GDM1 (cell line): ENCODE data around the gene AGPAT4.

Source experiments
- DNase-seq: peaks from one replicate; lab custom pipeline; 2025; lab: John Stamatoyannopoulos, UW

AGPAT4 gene

DNA sequence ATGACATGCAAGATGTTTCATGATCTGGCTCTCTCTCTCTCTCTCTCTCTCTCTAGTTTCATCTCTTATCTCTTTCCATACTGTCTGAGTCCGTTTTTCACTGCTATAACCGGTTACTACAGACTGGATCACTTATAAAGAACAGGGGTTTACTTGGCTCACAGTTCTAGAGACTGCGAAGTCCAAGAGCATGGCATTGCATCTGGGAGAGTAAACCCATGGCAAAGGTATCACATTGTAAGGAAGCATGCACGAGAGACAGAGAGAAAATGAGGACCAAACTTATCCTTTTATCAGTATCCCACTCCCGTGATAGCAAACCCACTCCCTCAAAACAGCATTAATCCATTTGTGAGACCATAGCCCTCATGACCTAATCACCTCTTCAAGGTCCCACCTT is 7.2 kb upstream of the AGPAT4 start:
- DNase-seq = no peak

DNA sequence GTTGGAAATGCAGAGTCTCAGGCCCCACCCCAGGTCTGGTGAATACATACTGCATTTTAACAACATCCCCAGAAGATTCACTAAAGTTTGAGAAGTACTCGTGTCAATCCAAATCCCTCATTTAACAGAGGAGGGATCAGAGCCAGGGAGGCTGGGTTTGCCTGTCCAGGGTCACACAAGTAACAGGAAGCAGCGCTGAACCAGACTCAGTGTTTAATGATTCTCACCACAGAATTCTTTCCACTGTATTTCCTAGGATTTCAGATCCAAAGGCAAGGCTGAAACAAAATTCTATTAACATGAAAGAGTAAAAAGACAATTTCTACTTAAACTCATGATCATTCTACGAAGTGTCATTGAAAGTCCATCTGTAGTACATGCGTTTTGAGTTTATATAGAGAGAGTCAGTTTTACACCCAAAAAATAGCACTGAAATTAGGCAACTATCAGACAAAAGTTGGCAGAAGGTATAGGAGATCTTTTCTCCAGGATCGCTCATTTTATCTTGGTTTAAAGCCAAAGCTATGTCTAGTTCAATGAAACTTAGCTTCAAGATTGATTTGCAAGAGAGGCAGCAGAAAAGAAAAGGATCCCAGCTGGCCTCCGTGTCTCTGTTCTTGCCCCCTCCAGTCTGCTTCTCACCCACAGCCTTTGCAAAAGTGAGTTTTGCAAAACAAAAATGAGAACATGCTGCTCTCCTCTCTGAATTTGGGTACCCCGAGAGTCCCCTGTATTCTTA is 6.0 kb upstream of the AGPAT4 start:
- no peak for DNase-seq

DNA sequence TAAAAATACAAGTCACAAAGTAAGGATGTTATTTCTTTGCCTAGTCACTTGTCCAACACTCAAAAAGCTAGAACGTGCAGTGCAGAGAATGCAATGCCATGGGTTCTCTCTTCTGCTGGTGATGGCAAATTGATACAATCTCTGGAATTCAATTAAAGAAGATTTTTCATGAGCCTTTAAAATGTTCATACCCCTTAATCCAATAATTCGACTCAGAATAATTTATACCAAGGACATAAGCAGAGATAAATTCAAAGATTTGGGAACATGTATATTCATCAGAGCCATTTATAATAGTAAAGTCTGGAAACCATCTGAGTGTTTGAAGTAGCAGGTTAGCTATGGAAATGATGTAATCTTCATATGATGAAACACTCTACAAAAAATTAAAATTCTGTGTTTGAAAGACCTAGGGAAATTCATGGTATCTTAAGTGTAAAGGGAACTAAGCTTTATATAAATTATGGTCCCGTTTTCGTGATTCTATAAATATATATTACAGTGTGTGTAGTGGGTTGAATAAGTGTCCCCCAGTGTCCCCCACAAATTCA is 2.8 kb upstream of the AGPAT4 start:
- no peak for DNase-seq

DNA sequence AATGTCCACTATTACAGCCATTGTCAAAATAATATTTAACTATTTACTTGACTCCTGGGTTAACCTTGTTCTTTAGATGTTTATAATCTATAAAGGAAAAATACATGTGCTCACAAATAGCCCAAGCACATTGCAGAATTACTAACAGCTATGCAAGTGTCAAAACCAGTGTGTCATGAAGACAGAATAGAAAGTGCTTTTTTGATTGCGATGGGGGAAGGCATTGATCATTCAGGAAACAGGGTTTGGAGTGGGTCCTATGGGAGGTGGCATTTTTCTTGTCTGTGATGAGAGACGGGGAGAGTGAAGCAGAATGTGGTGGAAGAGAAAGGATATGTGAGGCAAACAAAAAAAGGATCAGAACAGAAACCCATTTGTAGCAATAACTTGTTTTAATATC is 1.0 kb upstream of the AGPAT4 start:
- no peak for DNase-seq

DNA sequence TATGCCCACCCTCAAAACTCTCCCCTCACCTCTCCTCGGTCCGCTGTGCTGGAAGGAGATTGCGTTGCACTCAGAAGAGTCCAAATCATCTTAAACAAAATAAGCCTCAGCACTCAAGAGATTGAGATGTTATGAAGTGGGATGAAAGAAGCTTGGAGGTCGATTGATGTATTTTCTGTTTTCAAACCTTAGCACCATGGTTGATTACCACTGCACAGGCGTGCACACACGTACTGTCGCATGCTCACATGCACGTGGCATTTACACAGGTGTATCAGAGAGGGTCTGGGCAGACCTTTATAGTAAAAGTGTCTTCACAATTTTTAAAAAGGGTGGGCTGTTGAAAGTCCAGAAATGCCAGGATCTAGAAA is 612 bp upstream of the AGPAT4 start:
- DNase-seq = no peak

DNA sequence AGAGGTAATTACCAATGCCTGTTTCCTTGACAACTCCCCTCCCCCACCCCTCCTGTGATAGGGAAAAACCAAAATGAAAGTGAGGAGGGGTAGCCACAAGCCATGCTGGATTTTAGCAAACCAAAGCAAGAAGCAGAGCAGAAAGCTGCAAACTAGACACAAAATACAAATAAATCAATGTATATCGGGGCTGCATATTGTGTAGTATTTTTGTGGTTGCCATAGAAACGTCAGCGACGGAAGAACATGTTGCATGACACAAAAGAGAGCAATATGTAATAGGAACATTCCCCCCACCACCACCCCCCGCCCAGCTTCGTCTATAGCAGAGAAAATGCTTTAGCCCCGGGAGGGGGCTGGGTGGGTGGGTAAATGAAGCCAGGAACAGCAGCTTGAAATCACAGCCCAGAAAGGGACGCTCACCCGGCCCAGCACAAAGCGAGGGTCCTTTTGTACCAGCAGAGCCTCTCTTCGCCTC is 548 bp downstream of the AGPAT4 start:
- DNase-seq = no peak

DNA sequence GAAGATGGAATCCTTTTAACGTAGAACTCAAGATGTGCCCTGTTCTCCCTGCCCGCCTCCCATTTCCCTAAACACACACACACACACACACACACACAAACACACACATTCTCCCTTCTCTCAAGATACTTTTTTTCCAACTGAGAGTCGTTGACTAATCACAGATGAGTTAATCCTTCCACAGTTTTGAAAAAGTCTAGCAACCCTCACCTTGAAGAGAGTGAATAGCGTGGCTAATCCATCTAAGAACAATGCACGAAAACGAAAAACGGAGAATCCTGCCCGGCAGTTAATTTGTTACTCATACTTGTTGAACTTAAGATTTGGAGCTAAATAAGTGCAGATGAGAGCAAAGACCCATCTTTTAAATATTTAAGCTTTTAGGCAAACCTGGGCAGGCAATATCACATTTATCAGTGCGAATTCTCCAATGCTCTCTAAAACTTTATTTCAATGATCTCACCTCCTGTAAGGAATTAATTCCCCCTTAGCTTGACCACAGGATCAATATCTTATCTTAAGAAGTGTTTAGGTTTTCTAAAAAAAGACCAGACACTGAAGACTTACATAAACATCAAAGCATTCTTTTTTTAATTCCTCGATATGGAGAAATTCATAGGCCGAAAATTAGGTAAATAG is 1.1 kb downstream of the AGPAT4 start:
- DNase-seq = no peak

DNA sequence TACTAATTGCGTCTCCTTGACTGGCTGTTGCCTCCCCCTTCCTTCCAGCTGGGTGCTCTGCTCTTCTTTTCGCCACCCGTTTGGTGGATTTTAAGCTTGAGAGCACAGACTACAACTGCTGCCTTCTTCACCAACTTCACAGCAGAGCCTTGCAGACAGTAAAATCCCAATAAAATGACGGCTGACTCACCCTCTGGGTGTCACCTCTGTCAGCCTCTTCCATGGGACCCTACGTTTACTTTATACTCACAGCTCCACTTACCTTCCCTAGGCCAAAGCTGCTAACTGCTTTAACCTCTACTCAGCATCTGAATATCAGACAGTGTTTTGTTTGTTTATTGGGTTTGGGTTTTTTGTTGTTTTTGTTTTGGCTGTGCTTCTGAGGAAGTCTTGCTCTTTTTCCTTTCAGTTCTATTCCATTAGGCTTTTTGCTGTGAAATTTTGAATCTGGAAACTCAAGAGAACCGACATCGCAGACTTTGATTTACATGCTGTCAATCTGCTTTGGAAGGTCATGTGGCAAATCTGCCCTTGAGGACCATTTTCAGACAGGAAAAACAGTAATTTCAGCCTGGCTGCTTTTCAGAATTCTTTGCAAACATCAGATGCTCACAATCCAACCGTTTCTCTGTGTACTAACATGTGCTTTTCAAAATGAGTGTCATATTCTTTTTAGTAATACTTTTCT is 2.4 kb downstream of the AGPAT4 start:
- no peak for DNase-seq

DNA sequence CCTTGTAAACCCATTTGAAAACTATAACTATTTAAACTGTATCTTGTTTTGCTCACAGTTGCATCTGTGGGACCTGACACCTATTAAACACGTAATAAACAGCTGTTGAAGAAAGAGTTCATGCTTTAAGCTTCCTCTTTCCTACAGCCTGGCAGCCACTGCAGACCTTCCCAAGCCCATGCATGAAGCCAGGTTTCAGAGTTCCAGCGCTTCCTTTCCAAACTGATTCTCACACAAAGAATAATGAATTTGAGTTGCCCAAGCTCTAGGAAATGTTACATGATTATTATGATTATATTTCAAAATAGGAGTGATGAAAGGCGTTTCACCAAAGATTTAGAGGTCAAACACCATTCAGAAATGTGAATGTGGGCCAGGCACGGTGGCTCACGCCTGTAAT is 3.7 kb downstream of the AGPAT4 start:
- no peak for DNase-seq

DNA sequence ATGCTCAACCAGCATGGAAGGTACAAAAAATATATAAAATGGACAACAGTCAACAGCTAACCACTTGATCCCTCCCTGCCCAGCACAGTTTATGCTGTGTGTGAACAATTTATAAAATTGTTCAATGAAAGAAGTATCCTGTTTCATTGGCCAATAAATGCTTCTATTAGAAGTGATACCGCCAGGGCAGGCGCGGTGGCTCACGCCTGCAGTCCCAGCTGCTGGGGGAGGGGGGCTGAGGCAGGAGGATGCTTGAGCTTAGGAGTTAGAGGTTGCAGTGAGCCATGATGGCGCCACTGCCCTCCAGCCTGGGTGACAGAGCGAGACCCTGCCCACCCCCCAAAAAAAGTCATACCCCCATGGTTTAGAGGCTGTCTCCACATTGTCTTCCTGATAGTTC is 4.6 kb downstream of the AGPAT4 start:
- DNase-seq = no peak

DNA sequence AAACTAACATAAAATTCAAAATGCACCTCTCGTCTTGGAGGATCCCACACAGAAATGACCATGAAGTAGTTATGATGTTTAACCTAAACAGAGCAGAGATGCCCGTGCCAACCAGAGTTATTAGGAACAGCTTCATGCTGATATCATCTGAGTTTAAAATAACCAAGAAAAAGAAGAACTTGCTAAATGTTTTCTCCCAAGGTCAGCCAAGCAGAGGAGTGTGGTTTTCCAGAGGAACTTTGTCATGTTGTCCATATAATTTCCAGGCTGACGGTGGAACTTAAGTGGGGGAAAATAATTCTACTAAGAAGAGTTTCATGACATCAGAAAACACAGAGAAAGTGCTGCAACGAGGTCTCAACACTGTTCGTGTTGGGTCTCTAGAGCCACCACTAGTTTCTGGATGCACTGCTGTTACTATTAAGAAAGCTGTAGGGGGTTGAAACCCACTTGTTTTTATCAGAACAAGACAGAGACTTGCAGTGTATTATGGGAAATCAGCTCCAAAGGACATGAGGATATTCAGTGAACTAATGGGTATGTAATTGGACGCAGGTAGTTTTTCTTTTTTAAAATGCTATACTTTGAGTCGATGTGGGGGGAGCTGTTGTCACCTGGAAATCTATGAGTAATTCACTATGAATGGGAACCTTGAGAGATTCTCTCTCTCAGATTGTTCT is 5.2 kb downstream of the AGPAT4 start:
- no peak for DNase-seq

DNA sequence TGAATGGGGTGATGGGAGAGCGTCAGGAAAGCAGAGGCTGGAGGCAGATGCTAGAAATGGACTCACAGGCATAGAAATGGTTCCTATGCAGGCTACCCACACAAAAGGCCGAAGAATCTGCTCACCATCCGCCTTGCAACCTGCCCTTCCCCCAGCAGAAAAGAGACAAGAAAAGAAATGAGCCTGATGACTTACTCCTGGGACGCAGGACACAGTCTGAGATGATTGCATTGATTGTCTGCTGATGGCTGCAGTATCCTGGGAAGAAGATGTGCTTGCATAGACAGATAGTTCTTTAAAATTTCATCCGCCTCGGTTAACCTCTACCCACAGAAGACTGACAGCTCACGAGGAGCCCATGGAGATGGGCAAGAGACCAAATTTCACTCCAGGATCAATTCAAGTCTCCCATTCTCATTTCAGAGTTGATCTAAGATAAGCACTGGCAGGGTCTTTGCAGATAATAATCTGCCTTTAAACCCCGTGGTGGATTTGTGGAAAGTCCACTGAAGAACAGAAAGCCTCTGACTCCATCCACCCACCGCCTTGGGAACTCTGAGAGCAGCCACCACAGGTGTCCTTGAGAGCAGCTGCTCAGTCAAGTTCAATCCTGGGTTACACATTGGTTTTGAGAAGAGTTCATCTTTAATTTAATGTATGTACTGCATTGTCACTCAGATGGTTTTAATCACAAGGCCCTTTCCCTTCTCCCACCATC is 7.2 kb downstream of the AGPAT4 start:
- no peak for DNase-seq

DNA sequence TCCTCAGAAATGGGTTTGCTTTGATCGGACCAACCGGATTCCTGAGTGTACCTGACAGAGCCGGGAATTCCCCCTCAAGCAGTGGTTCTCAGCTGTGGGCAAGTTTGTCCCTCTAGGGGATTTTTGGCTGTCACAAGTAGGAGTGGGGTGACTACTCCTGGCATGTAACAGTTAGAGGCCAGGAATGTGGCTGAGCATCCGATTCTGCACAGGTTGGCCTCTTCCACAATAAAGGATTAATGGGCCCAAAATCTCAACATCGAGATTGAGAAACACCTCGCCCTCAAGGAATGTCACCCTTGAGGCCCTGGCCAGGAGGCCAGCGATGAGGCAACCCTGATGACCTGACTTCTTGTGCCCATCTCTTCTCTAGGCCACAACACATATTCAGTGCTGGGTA is 7.9 kb downstream of the AGPAT4 start:
- no peak for DNase-seq

DNA sequence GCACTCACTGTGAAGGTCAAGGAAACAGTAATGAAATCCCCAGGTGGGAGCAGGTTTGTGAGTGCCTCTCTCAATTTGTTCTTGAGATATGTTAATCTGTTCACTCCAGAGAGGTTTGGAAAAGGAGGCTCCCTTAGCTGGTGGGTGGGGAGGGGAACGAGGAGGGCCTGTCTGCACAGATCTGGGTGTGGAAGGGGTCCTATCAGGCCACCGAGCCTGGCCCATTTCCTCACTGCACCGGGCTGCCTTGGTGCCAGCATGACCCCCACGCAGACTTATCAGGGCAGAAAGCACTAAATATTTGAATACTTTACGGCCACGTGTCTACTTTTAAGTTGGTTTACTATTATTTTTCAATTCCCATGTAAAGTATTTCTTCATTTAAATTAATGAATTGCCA is 8.3 kb downstream of the AGPAT4 start:
- no peak for DNase-seq

DNA sequence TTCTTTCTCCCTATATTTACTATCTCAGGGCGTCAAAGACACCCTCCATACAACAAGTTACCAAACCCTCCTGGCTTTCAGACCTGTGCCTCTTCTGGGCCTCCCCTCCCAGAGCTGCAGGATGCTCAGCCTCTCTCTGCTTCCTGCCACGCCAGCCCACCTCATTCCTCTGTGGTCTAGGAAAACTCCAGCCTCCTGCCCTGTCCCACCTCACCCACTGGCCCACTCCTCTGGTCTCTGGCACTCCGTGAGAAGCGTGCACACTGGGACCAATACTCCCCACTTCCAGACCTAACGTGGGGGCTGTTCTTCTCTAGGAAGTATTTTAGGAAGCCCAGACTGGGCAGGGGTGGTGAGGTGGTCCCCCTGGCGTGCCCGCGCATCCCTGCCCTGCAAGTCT is 9.7 kb downstream of the AGPAT4 start:
- DNase-seq = no peak

DNA sequence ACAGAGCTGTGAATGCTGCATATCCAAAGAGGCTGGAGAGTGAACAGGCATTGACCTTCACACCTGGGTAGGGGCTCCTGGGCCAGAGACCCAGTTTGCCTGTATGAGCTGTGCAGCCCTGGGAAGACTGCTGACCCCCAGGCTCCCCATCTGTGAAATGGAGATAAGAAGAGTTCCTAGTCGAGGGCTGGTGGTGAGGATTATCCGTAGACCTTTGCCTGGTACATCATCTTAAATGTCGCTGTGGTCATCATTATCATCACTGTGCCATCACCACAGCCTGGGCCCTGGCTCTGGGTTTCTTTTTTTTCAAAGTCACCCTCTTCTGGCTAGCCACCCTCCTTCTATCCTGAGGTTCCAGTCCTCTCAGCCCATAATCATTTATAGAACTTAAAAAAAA is 12.0 kb downstream of the AGPAT4 start:
- no peak for DNase-seq

DNA sequence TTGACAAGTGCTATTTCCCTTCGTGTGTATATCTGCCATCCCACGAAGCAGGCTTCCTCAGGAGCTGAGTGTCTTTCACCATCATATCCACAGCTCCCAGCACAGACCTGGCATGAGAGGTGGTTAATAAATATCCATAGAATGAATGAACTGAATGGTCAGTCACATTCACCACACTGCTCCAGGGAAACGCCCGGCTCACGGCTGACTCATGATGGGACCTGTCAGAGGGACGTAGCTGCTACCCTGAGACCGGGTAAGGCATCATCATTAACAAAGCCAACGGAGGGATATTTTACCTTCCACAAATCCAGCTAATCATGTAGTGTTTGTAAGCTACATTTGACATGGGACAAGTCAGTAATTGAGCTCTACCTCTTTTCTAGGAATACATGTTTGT is 12.5 kb downstream of the AGPAT4 start:
- DNase-seq = no peak

DNA sequence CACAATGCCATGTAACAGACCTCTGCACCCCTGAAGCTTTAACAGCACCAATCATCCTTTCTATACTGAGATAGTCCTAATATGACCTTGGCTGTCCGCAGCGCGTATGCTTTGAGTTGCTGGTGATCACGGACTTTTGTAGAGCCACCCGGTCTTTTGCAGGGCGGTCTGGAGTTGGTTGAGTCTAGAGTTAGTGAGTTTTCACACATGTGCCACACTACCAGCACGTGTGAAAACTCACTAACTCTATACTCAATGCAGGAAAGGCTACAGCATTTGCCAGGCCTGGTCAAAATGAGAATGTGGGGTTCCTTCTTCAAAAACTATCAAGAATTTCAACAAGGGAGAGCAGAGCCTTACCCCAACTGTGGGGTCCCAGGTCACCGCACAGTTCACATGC is 14.6 kb downstream of the AGPAT4 start:
- DNase-seq = no peak

DNA sequence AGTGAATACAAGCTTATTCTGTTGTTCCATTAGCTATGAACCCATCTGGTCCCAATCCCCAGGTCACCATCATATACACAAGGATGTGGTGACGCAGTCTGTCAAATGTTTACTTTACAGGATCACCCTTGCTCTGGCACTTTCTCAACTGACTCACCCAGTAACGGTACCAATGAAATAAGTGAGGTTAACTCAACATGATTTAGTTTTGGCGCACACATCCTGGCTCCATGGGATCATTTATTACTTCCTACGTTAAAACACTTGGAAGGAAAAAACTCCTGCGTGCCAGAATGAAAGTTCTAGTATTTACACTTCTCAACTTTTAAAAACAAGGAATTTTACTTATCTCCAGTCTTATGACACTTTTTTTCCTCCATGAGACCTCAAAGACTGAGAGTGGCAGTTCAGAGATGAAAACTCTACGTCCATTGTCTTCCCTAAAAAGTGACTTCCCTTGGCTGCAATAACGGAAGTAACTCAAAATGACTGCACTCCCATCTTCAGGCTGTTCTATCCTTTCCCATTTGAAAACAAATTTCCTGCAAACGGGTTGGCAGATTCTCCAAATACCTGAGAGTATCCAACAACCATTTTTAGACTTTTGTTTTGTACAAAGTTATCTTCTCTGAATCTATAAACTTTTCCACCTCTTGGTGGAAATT is 15.9 kb downstream of the AGPAT4 start:
- no peak for DNase-seq

DNA sequence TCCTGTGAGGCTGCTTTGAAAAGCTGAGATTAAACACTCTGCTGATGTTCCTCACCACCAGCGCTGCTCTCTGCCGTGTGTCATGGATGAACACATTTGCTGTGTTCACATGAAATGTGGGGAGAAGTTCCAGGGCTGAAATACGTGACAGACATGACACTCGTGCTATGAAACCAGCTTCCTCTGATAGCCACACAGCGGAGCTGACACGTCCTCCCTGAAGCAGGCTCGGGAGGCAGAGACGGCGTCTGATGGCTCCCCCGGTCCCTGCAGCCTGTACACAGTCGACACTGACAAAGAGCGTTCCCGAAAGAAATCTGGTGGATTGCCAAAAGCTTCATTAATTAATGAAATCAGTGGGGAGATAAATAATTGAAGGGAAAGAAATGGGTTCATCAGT is 17.5 kb downstream of the AGPAT4 start:
- DNase-seq = no peak

DNA sequence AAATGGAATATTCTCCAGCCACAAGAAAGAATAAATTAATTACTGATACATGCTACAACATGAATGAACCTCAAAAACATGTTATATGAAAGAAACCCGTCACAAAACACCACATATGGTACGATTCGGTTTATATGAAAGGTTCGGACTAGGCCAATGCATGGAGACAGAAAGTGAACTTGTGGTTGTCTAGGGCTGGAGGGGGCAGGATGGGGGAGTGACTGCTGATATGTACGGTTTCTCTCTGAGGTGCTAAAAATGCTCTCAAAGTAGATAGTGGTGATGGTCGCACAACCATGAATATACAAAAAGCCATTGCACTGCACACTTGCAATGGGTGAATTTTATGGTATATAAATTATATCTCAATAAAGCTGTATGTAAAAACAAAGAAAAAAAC is 18.3 kb downstream of the AGPAT4 start:
- no peak for DNase-seq
